ENCODE data around the gene SHKBP1.
"Not testable (repeated sequence)": the region's sequence is repeated elsewhere in the genome, so short reads cannot be mapped to it uniquely, and the experiment has no call there.

SHKBP1 gene

DNA sequence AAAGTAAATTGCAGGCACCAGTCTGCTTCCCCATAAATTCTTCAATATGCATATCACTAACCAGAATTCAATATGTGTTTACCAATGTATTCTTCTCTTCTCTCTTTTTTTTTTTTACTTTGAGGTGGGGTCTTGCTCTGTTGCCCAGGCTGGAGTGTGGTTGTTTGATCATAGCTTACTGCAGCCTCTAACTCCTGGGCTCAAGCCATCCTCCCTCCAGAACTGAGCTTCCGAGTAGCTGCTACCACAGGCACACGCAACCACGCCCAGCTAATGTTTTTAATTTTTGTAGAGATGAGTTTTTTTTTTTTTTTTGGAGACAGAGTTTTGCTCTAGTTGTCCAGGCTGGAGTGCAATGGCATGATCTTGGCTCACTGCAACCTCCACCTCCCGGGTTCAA, 41.3 kb downstream of the SHKBP1 start:
- no peak for DNase-seq (ENCODE audit: low spot score)

DNA sequence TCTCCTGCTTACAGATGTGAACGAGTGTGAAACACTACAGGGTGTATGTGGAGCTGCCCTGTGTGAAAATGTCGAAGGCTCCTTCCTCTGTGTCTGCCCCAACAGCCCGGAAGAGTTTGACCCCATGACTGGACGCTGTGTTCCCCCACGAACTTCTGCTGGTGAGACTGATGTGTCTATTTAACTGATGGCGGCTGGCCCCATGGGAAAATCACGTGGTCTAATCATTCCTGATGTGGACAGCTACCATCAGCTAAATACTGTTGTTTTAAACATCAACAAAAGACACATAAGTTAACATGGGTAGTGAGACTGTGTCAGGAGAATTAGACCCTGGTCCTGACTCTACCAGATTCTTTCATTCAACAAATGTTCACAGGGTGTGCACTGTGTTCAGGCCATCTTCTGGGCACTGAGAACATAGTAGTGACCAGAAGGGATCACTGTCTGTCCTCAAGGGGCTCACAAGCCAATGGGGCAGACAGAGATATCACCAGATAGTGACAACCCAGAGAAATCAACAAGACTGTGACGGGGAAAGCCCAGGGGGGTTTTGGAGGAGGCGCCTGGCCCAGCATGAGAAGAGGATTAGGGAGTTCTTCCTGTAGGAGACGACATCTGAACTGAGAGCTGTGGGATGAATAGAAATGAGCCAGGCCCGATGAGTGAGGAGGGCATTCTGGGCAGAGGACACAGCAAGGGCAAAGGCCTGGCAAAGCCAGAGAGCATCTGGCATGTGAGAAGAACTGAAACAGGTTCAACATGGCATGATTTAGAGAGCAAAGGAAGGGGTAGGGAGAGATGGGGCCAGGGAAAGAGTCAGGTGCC, 42.9 kb downstream of the SHKBP1 start:
- no peak for DNase-seq (ENCODE audit: low spot score)

DNA sequence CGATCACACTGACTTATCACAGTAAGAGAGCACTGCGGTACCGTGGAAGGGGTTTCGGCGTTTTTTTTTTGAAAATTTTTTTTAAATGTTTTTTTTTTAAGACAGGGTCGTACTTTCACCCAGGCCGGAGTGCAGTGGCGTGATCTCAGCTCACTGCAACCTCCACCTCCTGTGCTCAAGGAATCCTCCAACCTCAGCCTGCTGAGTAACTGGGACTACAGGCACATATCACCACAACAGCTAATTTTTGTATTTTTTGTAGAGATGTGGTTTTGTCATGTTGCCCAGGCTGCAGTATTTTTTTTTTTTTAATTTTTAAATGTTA, 43.5 kb downstream of the SHKBP1 start:
- DNase-seq (ENCODE audit: low spot score), result no peak

GRCh38 chr19:40621283-40621682, 44.6 kb downstream of the SHKBP1 start:
- no peak for DNase-seq (ENCODE audit: low spot score)

- no peak for DNase-seq (ENCODE audit: low spot score)
Observed at GRCh38 chr19:40621966-40622772, 45.5 kb downstream of the SHKBP1 start.

- no peak for DNase-seq (ENCODE audit: low spot score)
Observed at GRCh38 chr19:40622773-40623075, 46.1 kb downstream of the SHKBP1 start.

DNA sequence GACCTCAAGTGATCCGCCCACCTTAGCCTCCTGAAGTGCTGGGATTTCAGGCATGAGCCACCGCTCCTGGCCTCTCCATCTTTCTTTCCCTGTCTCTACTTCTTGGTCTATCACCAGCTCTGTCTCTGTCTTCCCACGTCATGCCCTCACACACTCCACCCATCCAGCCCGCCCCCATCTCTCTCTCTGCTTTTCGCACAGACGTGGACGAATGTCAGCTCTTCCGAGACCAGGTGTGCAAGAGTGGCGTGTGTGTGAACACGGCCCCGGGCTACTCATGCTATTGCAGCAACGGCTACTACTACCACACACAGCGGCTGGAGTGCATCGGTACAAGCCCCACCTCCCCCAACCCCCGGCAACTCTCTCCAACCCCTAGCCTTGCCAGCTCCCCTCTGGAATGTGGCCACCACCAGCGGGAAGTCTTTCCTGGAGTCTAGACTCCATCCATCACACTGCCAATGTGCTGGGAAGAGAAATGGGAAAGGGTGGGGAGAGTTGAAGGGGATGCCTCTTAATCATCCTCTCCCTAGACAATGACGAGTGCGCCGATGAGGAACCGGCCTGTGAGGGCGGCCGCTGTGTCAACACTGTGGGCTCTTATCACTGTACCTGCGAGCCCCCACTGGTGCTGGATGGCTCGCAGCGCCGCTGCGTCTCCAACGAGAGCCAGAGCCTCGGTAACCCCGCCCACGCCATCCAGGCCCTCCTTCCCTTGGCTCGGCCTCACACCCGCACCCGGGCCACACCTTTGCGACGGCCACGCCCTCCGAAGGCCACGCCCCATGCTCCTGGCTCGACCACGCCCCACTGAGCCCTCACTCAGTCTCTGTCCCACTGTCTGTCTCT, 47.0 kb downstream of the SHKBP1 start:
- peak; percentile 54 for DNase-seq (ENCODE audit: low spot score)

DNA sequence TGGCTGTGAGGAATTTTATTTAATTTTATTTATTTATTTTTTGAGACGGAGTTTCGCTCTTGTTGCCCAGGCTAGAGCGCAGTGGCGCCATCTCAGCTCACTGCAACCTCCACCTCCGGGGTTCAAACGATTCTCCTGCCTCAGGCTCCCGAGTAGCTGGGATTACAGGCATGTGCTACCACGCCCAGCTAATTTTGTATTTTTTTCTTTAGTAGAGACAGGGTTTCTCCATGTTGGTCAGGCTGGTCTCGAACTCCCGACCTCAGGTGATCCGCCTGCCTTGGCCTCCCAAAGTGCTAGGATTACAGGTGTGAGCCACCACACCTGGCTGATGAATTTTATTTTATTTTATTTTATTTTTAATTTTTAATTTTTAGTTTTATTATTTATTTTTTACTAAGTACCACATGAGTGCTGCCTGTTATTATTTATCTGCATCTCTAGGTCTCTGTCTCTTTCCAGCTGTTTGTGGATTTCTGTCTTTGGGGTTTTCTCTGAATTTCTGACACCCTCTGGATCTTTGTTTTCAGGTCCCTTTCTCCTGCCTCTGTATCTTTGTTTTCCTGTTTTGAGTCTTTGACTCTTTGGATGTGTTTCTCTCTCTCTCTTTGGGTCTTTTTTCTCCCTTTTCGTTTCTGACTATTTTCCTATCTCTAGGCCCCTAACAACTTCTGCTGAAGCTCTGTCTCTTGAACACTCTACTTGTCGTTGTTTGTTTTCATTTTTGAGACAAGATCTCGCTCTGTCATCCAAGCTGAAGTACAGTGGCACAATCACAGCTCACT, 47.9 kb downstream of the SHKBP1 start:
- not testable (repeated sequence) for DNase-seq (ENCODE audit: low spot score)

DNA sequence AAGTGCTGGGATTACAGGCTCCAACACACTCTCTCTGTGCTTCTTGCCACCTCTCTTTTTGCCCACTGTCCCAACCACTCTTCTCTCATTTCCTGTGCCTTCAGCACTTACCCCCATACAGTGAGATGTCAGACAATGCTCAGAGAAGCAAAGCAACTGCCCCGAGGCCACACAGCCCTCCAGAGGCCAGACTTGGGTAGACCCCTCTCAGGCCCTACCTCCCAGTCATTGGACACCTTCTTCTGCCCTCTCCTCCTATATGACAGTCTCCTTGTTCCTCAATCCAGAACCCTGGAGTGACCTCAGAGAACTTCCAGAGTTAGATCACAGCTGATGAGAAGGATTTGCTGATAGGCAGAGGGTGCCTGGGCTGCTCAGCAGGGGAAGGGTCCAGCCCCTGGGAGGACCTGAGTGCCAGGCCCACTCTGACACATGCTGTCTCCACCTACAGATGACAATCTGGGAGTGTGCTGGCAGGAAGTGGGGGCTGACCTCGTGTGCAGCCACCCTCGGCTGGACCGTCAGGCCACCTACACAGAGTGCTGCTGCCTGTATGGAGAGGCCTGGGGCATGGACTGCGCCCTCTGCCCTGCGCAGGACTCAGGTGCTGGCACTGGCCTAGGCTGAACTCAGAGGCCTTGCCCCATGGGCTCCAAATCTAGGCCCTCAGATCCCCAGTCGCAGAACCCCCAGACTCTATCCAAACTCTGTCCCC, 48.9 kb downstream of the SHKBP1 start:
- no peak for DNase-seq (ENCODE audit: low spot score)

DNA sequence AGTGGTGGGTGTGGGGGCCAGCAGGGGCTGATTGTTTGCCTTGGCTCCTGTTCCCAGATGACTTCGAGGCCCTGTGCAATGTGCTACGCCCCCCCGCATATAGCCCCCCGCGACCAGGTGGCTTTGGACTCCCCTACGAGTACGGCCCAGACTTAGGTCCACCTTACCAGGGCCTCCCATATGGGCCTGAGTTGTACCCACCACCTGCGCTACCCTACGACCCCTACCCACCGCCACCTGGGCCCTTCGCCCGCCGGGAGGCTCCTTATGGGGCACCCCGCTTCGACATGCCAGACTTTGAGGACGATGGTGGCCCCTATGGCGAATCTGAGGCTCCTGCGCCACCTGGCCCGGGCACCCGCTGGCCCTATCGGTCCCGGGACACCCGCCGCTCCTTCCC, 50.2 kb downstream of the SHKBP1 start:
- no peak for DNase-seq (ENCODE audit: low spot score)

GRCh38 chr19:40627486-40628279, 51.0 kb downstream of the SHKBP1 start:
- DNase-seq (ENCODE audit: low spot score), result no peak

DNA sequence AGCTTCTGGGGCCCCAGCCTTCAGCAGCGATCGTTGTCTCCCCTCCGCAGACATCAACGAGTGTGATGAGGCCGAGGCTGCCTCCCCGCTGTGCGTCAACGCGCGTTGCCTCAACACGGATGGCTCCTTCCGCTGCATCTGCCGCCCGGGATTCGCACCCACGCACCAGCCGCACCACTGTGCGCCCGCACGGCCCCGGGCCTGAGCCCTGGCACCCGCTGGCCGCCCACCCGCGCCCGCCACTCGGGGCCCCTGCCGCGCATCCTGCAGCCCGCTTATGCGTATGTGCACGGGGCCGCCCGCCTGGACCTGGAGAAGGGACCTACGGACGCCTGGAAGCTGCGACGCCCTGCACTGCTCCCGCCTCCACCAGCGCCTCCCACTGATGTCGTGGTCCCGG, 52.7 kb downstream of the SHKBP1 start:
- no peak for DNase-seq (ENCODE audit: low spot score)

GRCh38 chr19:40630571-40631160, 54.0 kb downstream of the SHKBP1 start:
- no peak for DNase-seq (ENCODE audit: low spot score)

DNA sequence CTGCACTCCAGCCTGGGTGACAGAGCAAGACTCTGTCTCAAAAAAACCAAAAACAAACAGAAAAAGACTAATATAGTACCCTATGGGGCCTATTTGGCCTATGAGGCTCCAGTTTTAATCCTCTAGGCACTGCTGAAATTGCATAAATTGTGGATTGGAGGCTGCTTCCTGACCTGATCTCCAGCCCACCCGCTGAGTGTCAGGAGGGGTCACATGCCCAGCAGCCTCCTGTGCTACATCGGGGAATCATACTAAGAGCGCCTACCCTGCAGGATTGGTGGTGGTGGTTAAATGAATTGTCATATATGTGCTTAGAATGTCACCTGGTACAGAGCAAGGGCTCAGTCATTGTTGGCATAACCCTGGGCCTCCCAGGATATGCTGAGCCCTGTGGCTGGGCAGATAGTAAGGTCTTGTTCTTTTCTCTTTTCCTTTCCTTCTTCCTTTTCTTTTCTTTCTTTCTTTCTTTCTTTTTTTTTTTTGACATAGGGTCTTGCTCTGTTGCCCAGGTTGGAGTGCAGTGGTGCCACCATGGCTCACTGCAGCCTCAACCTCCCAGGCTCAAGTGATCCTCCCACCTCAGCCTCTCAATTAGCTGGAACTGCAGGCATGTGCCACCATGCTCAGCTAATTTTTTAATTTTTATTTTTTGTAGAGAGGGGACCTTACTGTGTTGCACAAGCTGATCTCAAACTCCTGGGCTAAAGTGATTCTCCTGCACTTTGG, 55.8 kb downstream of the SHKBP1 start:
- no peak for DNase-seq (ENCODE audit: low spot score)

DNA sequence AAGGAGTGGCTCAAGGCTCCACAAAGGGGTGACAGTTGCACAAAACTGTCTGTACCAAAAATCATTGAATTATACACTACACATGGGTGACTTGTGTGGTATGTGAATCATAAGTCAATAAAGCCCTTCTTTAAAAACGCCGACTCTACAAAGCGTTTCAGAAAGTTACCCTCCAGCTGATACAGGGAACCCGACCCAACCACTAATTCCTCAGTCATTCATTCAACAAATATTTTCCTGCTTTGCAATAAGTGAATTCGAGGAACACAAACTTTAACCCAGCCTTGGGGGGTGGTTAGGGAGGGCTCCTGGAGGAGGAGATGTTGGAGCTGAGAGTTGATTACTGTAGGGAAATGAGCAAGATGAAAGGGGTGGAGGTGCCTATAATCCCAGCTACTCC, 56.5 kb downstream of the SHKBP1 start:
- no peak for DNase-seq (ENCODE audit: low spot score)

- no peak for DNase-seq (ENCODE audit: low spot score)
Observed at GRCh38 chr19:40638327-40638726, 61.7 kb downstream of the SHKBP1 start.

- DNase-seq (ENCODE audit: low spot score), result no peak
Observed at GRCh38 chr19:40639638-40639982, 62.9 kb downstream of the SHKBP1 start.

DNA sequence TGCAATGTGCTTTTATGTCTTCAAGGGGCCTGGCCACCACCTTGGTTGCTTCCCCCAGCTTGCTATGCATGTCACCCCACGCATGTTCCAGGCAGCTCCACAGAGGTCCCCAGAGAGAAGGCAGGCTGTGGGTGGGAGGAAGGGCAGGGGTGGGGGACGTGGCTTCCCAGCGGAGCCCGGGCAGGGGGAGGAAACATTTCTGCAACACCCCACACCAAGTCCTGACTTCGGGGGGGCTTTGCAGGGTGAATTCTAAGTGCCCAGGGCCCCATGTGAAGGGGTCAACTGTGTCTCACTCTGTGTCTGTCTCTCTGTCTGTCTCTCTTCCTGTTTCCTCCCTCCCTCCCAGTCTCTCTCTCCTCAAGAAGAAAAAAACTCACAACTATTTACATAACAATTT, 64.1 kb downstream of the SHKBP1 start:
- no peak for DNase-seq (ENCODE audit: low spot score)
